ENCODE results near the gene KDM6B. TPM values are rescaled to one million over a fixed set of nuclear protein-coding genes. Genes with fewer than 3 reads are reported as not detected.
"Not testable (repeated sequence)": the region's sequence is repeated elsewhere in the genome, so short reads cannot be mapped to it uniquely, and the experiment has no call there.

The KDM6B gene
- total RNA-seq, 1 donor from 2014 or later, result 28.1 TPM

- no peak for ATAC-seq
- no peak for DNase-seq
- intact Hi-C loops (cut with micrococcal nuclease), result loop anchor here (5.0 kb wide), 1 partner anchor 37 kb away; no protein-coding TSS in a partner anchor
These were observed 25.0 kb downstream of the KDM6B start for GRCh38 chr17:7859028-7859427.

- DNase-seq, result no peak
- intact Hi-C loops (cut with micrococcal nuclease), result loop anchor here (10.0 kb wide), 3 partner anchors 52 to 132 kb away; partner anchors contain the start of gene RNF227
These were observed 28.8 kb downstream of the KDM6B start for GRCh38 chr17:7862692-7863437.

GRCh38 chr17:7864384-7864783 lies 30.4 kb downstream of the KDM6B start:
- intact Hi-C loops (cut with micrococcal nuclease), result loop anchor here (10.0 kb wide), 3 partner anchors 50 to 130 kb away; partner anchors contain the start of gene RNF227
- DNase-seq, ATAC-seq: not testable (repeated sequence)

More at GRCh38 chr17:7862692-7863437, 28.8 kb downstream of the KDM6B start:
- no peak for ATAC-seq

GRCh38 chr17:7864995-7865650 lies 31.1 kb downstream of the KDM6B start:
- no peak for ATAC-seq
- no peak for DNase-seq
- intact Hi-C loops (cut with micrococcal nuclease), result loop anchor here (10.0 kb wide), 3 partner anchors 50 to 130 kb away; partner anchors contain the start of gene RNF227

GRCh38 chr17:7867881-7868329 lies 33.9 kb downstream of the KDM6B start:
- DNase-seq (no peak), ATAC-seq (no peak)
- intact Hi-C loops (cut with micrococcal nuclease), result loop anchor here (10.0 kb wide), 3 partner anchors 47 to 133 kb away; partner anchors contain the start of gene RNF227

GRCh38 chr17:7873051-7873450 lies 39.0 kb downstream of the KDM6B start:
- intact Hi-C loops (cut with micrococcal nuclease), result no loop called here
- DNase-seq (no peak), ATAC-seq (no peak)

GRCh38 chr17:7875804-7876370 lies 41.9 kb downstream of the KDM6B start:
- intact Hi-C loops (cut with micrococcal nuclease), result no loop called here
- no peak for DNase-seq
- no peak for ATAC-seq

- no peak for DNase-seq
- no peak for ATAC-seq
- intact Hi-C loops (cut with micrococcal nuclease), result no loop called here
These were observed 44.2 kb downstream of the KDM6B start for GRCh38 chr17:7878234-7878633.

GRCh38 chr17:7880076-7880868 lies 46.3 kb downstream of the KDM6B start:
- DNase-seq (no peak), ATAC-seq (no peak)
- intact Hi-C loops (cut with micrococcal nuclease), result no loop called here

GRCh38 chr17:7881276-7882054 lies 47.4 kb downstream of the KDM6B start:
- no peak for ATAC-seq
- intact Hi-C loops (cut with micrococcal nuclease), result no loop called here
- DNase-seq, result no peak

GRCh38 chr17:7882068-7882467 lies 48.1 kb downstream of the KDM6B start:
- DNase-seq, result no peak
- intact Hi-C loops (cut with micrococcal nuclease), result no loop called here
- no peak for ATAC-seq

GRCh38 chr17:7882629-7883028 lies 48.6 kb downstream of the KDM6B start:
- intact Hi-C loops (cut with micrococcal nuclease), result no loop called here
- DNase-seq, result no peak
- ATAC-seq, result no peak

Other genes with a start within 250 kb of the KDM6B start
- gene SOX15, start 244.1 kb upstream of the KDM6B start, total RNA-seq, result 1.2 TPM
- gene FXR2, start 219.3 kb upstream of the KDM6B start, total RNA-seq, result 103 TPM
- gene SAT2, start 206.4 kb upstream of the KDM6B start, total RNA-seq, result 74.4 TPM
- gene SHBG, start 204.1 kb upstream of the KDM6B start, total RNA-seq, result not detected
- 3.2 TPM for gene ATP1B2, start 183.3 kb upstream of the KDM6B start, total RNA-seq
- 13.7 TPM for gene TP53, start 146.7 kb upstream of the KDM6B start, total RNA-seq
- gene WRAP53, start 145.7 kb upstream of the KDM6B start, total RNA-seq, result 5.3 TPM
- gene EFNB3, start 129.0 kb upstream of the KDM6B start, total RNA-seq, result 0.25 TPM
- gene DNAH2, start 116.5 kb upstream of the KDM6B start, total RNA-seq, result 0.05 TPM
- gene TMEM88, start 20.8 kb downstream of the KDM6B start, total RNA-seq, result 32.6 TPM
- gene NAA38, start 23.3 kb downstream of the KDM6B start, total RNA-seq, result 93.2 TPM
- 25.6 TPM for gene CYB5D1, start 23.8 kb downstream of the KDM6B start, total RNA-seq
- gene CHD3, start 54.6 kb downstream of the KDM6B start, total RNA-seq, result 13.1 TPM
- gene RNF227, start 82.1 kb downstream of the KDM6B start, total RNA-seq, result 1.1 TPM
- gene KCNAB3, start 95.6 kb downstream of the KDM6B start, total RNA-seq, result 0.52 TPM
- gene TRAPPC1, start 97.7 kb downstream of the KDM6B start, total RNA-seq, result 107 TPM
- gene CNTROB, start 98.0 kb downstream of the KDM6B start, total RNA-seq, result 10.8 TPM
- not detected for gene GUCY2D, start 168.4 kb downstream of the KDM6B start, total RNA-seq
- not detected for gene ALOX15B, start 204.8 kb downstream of the KDM6B start, total RNA-seq